Gastroesophageal sphincter (tissue), 4 donors: ENCODE data around the gene HEATR1. TPM values are rescaled to one million over a fixed set of nuclear protein-coding genes. Genes with fewer than 3 reads are reported as not detected.

Source experiments
- ATAC-seq: fragments of 150-250 bp; one replicate; pipeline ENCODE4 v1.9.1; 2016; ENCODE audit warnings: mild to moderate bottlenecking, moderate library complexity
- H3K27ac ChIP-seq, 4 donors: fragments of 200-600 bp; sonication (generic) in 3 of 4; 1 replicate in 3 of 4; 2 replicates in 1 of 4; pipeline ENCODE4 v1.5.1; 2016 to 2019
- H3K27me3 ChIP-seq: fragments of 200-600 bp; sonication (generic); one replicate; pipeline ENCODE4 v1.5.1; 2019
- H3K36me3 ChIP-seq, 2 donors: fragments of 200-600 bp; sonication (generic); one replicate each; pipeline ENCODE4 v1.5.1; 2019; ENCODE audit warnings: control low read depth in 1 of 2
- H3K4me1 ChIP-seq, 3 donors: fragments of 200-600 bp; sonication (generic); 1 replicate in 2 of 3; 2 replicates in 1 of 3; pipeline ENCODE4 v1.5.1; 2016 to 2019; ENCODE audit warnings: control low read depth in 2 of 3
- H3K4me3 ChIP-seq, 2 donors: fragments of 200-600 bp; sonication (generic); one replicate each; pipeline ENCODE4 v1.5.1; 2019; ENCODE audit warnings: mild to moderate bottlenecking in 1 of 2, moderate library complexity in 1 of 2
- H3K9me3 ChIP-seq, 3 donors: fragments of 200-600 bp; sonication (generic); one replicate each; pipeline ENCODE4 v1.5.1; 2017 to 2019; ENCODE audit warnings: control low read depth in 2 of 3
- EP300 ChIP-seq: sonication (generic); formaldehyde crosslinking; IDR thresholded peaks from one replicate; pipeline ENCODE4 v1.6.1; 2017; ENCODE audit warnings: antibody characterized with exemption, mild to moderate bottlenecking
- POLR2A ChIP-seq, 2 donors: fragments of 450-650 bp; IDR thresholded peaks; one replicate each; pipeline ENCODE4 v1.6.1; 2017; ENCODE audit warnings: antibody characterized with exemption in 2 of 2, mild to moderate bottlenecking in 2 of 2, moderate library complexity in 1 of 2
- POLR2AphosphoS5 ChIP-seq: sonication (generic); formaldehyde crosslinking; IDR thresholded peaks from one replicate; pipeline ENCODE4 v1.6.1; 2017; ENCODE audit warnings: antibody characterized with exemption
- WGBS, 2 donors: methylation state at CpG; one replicate each; pipeline ENCODE4 v1.1.5; 2018; ENCODE audit warnings: low coverage in 1 of 2; 5-methylcytosine and 5-hydroxymethylcytosine counted together
- total RNA-seq, 4 donors: library from RNA; depleted of rRNA; stranded (reverse); fragments of >200 nt; gene quantifications; one replicate each; pipeline ENCODE4 v1.1.0, GENCODE V29; 2016
- TF ChIP-seq, protein P1 (sequence below), 4 experiments: fragments of 200-600 bp in 2 of 4; fragments of 450-650 bp in 2 of 4; sonication (generic) in 1 of 4; IDR thresholded peaks; one replicate each; pipeline ENCODE4 v1.5.1; 2017 to 2019; ENCODE audit warnings: antibody characterized with exemption in 4 of 4, mild to moderate bottlenecking in 2 of 4, moderate library complexity in 2 of 4

HEATR1 gene
- total RNA-seq, 4 donors from 2014 or later = 14.8 to 23.8 (median 19.6) TPM

- no peak for ATAC-seq
These were observed 34.6 kb upstream of the HEATR1 start for GRCh38 chr1:236638945-236639344.

DNA sequence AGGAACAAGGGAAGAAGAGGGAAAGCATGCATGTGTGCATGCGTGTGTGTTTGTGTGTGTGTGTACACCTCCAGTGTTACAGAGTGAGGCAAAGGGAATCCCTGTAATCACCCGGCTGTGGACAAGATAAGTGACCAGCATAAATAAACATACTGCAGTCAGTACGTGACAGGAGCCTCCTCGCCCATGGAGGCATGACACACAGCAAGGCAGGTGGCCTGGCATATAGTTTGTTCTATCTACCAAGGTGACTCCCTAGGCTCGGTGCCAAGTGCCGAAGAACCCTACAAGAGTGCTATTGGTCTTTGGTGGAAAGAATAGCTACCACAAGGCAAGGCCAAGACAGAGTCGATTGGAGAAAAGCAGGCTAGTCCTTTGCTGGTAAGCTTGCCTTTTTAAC, 31.7 kb upstream of the HEATR1 start:
- Histone ChIP-seq H3K4me3 (no peak overlapping the region), H3K36me3 (no peaks in the 10 kb centered on the region), H3K9me3 (no peaks in the 10 kb centered on the region), H3K27me3 (no peaks in the 10 kb centered on the region), H3K4me1 (peaks cover 0 to 13% (median 0%) of the 10 kb centered on the region in 3 donors), H3K27ac (no peak overlapping the region)
- ATAC-seq = no peak
- TF ChIP-seq, protein P1, sequence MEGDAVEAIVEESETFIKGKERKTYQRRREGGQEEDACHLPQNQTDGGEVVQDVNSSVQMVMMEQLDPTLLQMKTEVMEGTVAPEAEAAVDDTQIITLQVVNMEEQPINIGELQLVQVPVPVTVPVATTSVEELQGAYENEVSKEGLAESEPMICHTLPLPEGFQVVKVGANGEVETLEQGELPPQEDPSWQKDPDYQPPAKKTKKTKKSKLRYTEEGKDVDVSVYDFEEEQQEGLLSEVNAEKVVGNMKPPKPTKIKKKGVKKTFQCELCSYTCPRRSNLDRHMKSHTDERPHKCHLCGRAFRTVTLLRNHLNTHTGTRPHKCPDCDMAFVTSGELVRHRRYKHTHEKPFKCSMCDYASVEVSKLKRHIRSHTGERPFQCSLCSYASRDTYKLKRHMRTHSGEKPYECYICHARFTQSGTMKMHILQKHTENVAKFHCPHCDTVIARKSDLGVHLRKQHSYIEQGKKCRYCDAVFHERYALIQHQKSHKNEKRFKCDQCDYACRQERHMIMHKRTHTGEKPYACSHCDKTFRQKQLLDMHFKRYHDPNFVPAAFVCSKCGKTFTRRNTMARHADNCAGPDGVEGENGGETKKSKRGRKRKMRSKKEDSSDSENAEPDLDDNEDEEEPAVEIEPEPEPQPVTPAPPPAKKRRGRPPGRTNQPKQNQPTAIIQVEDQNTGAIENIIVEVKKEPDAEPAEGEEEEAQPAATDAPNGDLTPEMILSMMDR (IDR thresholded peaks at IDR 0.05) = no peak
- TF ChIP-seq EP300 = no peak
- TF ChIP-seq POLR2AphosphoS5 = no peak
- no peak for TF ChIP-seq POLR2A (IDR thresholded peaks at IDR 0.05)
- 63 to 78% methylated on average over 4 to 7 of the region's 7 CpGs for WGBS, 2 donors

More at GRCh38 chr1:236638945-236639344, 34.6 kb upstream of the HEATR1 start:
- no peak overlapping the region for H3K27ac ChIP-seq
- peaks cover 0 to 13% (median 0%) of the 10 kb centered on the region in 3 donors for H3K4me1 ChIP-seq
- 89% methylated on average over 10 to 13 of the region's 13 CpGs for WGBS, 2 donors
- no peak overlapping the region for H3K4me3 ChIP-seq
- no peaks in the 10 kb centered on the region for H3K36me3 ChIP-seq
- no peaks in the 10 kb centered on the region for H3K9me3 ChIP-seq
- no peaks in the 10 kb centered on the region for H3K27me3 ChIP-seq
- no peak for TF ChIP-seq POLR2AphosphoS5
- TF ChIP-seq, protein P1 (IDR thresholded peaks at IDR 0.05) = no peak
- no peak for TF ChIP-seq EP300
- no peak for TF ChIP-seq POLR2A (IDR thresholded peaks at IDR 0.05)

GRCh38 chr1:236627727-236628408, 23.6 kb upstream of the HEATR1 start:
- Histone ChIP-seq H3K9me3 (peaks cover 0 to 9% (median 0%) of the 10 kb centered on the region in 3 donors), H3K27me3 (no peaks in the 10 kb centered on the region), H3K27ac (no peak overlapping the region), H3K36me3 (no peaks in the 10 kb centered on the region), H3K4me1 (no peaks in the 10 kb centered on the region), H3K4me3 (no peak overlapping the region)
- TF ChIP-seq POLR2AphosphoS5 (no peak), EP300 (no peak), POLR2A (IDR thresholded peaks at IDR 0.05) (no peak)
- no peak for ATAC-seq
- WGBS, 2 donors = 85% methylated on average over 2 of the region's 2 CpGs; no CpG with 5 or more reads in 1 of the 2 donors

DNA sequence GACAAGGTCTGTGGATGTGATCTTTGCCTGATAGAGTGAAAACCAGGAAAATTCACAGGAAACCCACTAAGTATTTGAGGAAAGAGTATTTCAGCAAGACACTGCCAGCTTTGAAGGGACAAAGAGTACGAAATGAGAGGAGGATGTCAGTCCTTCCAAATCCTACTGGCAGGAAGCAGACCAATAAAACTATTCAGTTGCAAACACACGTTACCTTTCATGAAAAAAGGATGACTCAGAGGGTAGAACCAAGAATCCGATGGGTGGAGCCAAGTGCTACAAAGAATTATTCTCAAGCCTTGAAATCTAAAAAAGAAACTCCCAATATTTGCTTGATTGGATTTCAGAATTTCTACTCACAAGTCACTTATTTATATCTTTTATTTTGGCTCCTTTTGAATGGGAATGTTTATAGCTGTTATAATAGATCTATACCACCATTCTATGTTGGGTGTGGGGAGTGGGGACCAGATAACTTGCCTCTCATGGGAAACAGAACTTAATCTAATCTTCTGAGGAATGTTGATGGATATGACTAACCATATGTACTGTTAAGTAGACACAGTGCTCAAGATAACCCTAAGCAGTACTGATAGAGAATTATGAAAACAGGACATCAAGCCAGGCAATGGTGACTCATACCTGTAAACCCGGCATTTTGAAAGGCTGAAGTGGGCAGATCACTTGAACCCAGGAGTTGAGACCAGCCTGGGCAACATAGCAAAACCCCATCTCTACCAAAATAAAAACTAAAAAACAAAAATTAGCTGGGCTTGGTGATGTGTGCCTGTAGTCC, 19.3 kb upstream of the HEATR1 start:
- no peaks in the 10 kb centered on the region for H3K27me3 ChIP-seq
- TF ChIP-seq POLR2AphosphoS5 (no peak), EP300 (no peak), POLR2A (IDR thresholded peaks at IDR 0.05) (no peak)
- TF ChIP-seq, protein P1 (IDR thresholded peaks at IDR 0.05) = no peak
- H3K36me3 ChIP-seq = no peaks in the 10 kb centered on the region
- H3K27ac ChIP-seq = no peak overlapping the region
- H3K4me3 ChIP-seq = no peak overlapping the region
- no peaks in the 10 kb centered on the region for H3K4me1 ChIP-seq
- peaks cover 0 to 22% (median 0%) of the 10 kb centered on the region in 3 donors for H3K9me3 ChIP-seq
- 55 to 61% methylated on average over 4 of the region's 4 CpGs for WGBS, 2 donors
- ATAC-seq = no peak

DNA sequence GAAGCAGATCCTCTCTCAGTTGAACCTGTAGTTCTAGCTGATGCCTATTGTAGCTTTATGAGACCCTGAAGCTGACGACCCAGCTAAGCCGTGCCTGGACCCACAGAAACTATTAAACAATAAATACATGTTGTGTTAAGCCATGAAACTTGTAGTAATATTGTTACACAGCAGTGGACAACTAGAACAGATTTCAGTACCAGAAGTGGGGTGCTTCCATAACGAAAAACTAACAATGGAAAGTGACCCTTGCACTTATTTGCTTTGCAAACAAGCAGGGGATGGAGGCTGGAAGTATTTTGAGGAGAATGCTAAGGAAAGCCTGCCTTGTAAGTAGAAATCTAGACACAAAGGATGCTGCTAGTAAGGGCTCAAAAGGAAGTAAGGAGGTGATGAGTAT, 18.1 kb upstream of the HEATR1 start:
- Histone ChIP-seq H3K27ac (no peak overlapping the region), H3K36me3 (no peaks in the 10 kb centered on the region), H3K9me3 (peaks cover 0 to 22% (median 0%) of the 10 kb centered on the region in 3 donors), H3K27me3 (no peaks in the 10 kb centered on the region), H3K4me3 (no peak overlapping the region), H3K4me1 (no peaks in the 10 kb centered on the region)
- ATAC-seq = no peak
- TF ChIP-seq EP300 (no peak), POLR2AphosphoS5 (no peak)
- TF ChIP-seq, protein P1 (IDR thresholded peaks at IDR 0.05) = no peak
- 49 to 50% methylated on average over 3 of the region's 3 CpGs for WGBS, 2 donors
